ENCODE data around the gene PSMD3.
"Not testable (repeated sequence)": the region's sequence is repeated elsewhere in the genome, so short reads cannot be mapped to it uniquely, and the experiment has no call there.

PSMD3 gene

GRCh38 chr17:39980351-39981206 lies at the start of gene PSMD3:
Gene PSMD3 (plus strand): TSS chr17:39980807. CDS start chr17:39980971, 164 bp downstream.
- peak; percentile 94 to 98 for DNase-seq (ENCODE audit: low read depth in 1 of 2, low spot score in 1 of 2)

- no peak for DNase-seq (ENCODE audit: low read depth in 1 of 2, low spot score in 1 of 2)
Measured at GRCh38 chr17:39933912-39934311, 46.7 kb upstream of the PSMD3 start.

- no peak for DNase-seq (ENCODE audit: low read depth in 1 of 2, low spot score in 1 of 2)
Measured at GRCh38 chr17:39934324-39934723, 46.3 kb upstream of the PSMD3 start.

GRCh38 chr17:39935909-39936308 lies 44.7 kb upstream of the PSMD3 start:
- no peak for DNase-seq (ENCODE audit: low read depth in 1 of 2, low spot score in 1 of 2)

- no peak for DNase-seq (ENCODE audit: low read depth in 1 of 2, low spot score in 1 of 2)
Measured at GRCh38 chr17:39937447-39937846, 43.2 kb upstream of the PSMD3 start.

- no peak for DNase-seq (ENCODE audit: low read depth in 1 of 2, low spot score in 1 of 2)
Measured at GRCh38 chr17:39938140-39938869, 42.3 kb upstream of the PSMD3 start.

GRCh38 chr17:39939106-39939505 lies 41.5 kb upstream of the PSMD3 start:
- DNase-seq (ENCODE audit: low read depth in 1 of 2, low spot score in 1 of 2) = no peak

- no peak for DNase-seq (ENCODE audit: low read depth in 1 of 2, low spot score in 1 of 2)
Measured at GRCh38 chr17:39939588-39940419, 40.8 kb upstream of the PSMD3 start.

GRCh38 chr17:39943702-39944392 lies 36.8 kb upstream of the PSMD3 start:
- no peak for DNase-seq (ENCODE audit: low read depth in 1 of 2, low spot score in 1 of 2)

GRCh38 chr17:39944393-39944711 lies 36.3 kb upstream of the PSMD3 start:
- DNase-seq (ENCODE audit: low read depth in 1 of 2, low spot score in 1 of 2) = no peak

- no peak for DNase-seq (ENCODE audit: low read depth in 1 of 2, low spot score in 1 of 2)
Measured at GRCh38 chr17:39946551-39947330, 33.9 kb upstream of the PSMD3 start.

- not testable (repeated sequence) for DNase-seq (ENCODE audit: low read depth in 1 of 2, low spot score in 1 of 2)
Measured at GRCh38 chr17:39948489-39948828, 32.1 kb upstream of the PSMD3 start.

GRCh38 chr17:39949028-39949427 lies 31.6 kb upstream of the PSMD3 start:
- no peak for DNase-seq (ENCODE audit: low read depth in 1 of 2, low spot score in 1 of 2)

- no peak for DNase-seq (ENCODE audit: low read depth in 1 of 2, low spot score in 1 of 2)
Measured at GRCh38 chr17:39950871-39951348, 29.7 kb upstream of the PSMD3 start.

- DNase-seq (ENCODE audit: low read depth in 1 of 2, low spot score in 1 of 2) = no peak
Measured at GRCh38 chr17:39951924-39952679, 28.5 kb upstream of the PSMD3 start.

GRCh38 chr17:39952680-39953470 lies 27.7 kb upstream of the PSMD3 start:
- peak; percentile 80 for DNase-seq (ENCODE audit: low read depth in 1 of 2, low spot score in 1 of 2)

- no peak for DNase-seq (ENCODE audit: low read depth in 1 of 2, low spot score in 1 of 2)
Measured at GRCh38 chr17:39953471-39953888, 27.1 kb upstream of the PSMD3 start.

- DNase-seq (ENCODE audit: low read depth in 1 of 2, low spot score in 1 of 2) = no peak
Measured at GRCh38 chr17:39954876-39955275, 25.7 kb upstream of the PSMD3 start.

Measured in activated CD4-positive, alpha-beta T cell treated with anti-CD3 and anti-CD28 coated beads, Interleukin-2, amount 50 U/mL, for 24 hours (primary cell).